ENCODE measurements around the gene DR1. TPM values are rescaled to one million over a fixed set of nuclear protein-coding genes. Genes with fewer than 3 reads are reported as not detected.
"Not testable (repeated sequence)": the region's sequence is repeated elsewhere in the genome, so short reads cannot be mapped to it uniquely, and the experiment has no call there.

The DR1 gene
- total RNA-seq, 1 donor, result 12.9 TPM

GRCh38 chr1:93374334-93375106 is 28.8 kb downstream of the DR1 start:
- no peak for DNase-seq (ENCODE audit: low read depth in 2 of 3, low spot score in 2 of 3)

- DNase-seq (ENCODE audit: low read depth in 2 of 3, low spot score in 2 of 3), result no peak
These were observed 38.9 kb downstream of the DR1 start for GRCh38 chr1:93384656-93385055.

DNA sequence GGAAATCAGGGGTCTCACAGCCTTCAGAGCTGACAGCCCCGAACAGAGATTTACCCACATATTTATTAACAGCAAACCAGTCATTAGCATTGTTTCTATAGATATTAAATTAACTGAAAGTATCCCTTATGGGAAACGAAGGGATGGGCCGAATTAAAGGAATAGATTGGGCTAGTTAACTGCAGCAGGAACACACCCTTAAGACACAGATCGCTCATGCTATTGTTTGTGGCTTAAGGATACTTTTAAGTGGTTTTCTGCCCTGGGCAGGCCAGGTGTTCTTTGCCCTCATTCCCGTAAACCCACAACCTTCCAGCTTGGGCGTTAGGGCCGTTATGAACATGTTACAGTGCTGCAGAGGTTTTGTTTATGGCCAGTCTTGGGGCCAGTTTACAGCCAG is 40.6 kb downstream of the DR1 start:
- not testable (repeated sequence) for DNase-seq (ENCODE audit: low read depth in 2 of 3, low spot score in 2 of 3)

GRCh38 chr1:93394514-93394913 is 48.8 kb downstream of the DR1 start:
- DNase-seq (ENCODE audit: low read depth in 2 of 3, low spot score in 2 of 3), result no peak

- DNase-seq (ENCODE audit: low read depth in 2 of 3, low spot score in 2 of 3), result no peak
These were observed 49.5 kb downstream of the DR1 start for GRCh38 chr1:93395195-93395594.

- DNase-seq (ENCODE audit: low read depth in 2 of 3, low spot score in 2 of 3), result no peak
These were observed 54.1 kb downstream of the DR1 start for GRCh38 chr1:93399781-93400180.

DNA sequence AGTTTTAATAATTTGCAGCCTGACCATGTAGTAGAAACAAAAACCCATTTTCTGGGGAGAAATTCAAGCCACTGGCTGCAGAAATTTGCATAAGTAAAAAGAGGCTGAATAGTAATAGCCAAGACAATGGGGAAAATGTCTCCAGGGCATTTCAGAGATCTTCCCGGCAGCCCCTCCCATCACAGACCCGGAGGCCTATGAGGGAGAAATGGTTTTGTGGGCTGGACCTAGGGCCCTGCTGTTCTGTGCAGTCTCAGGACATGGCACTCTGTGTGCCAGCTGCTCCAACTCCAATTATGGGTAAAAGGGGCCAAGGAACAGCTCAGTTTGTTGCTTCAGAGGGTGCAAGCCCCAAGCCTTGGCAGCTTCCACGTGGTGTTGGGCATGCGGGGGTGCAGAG is 62.5 kb downstream of the DR1 start:
- no peak for DNase-seq (ENCODE audit: low read depth in 2 of 3, low spot score in 2 of 3)

- DNase-seq (ENCODE audit: low read depth in 2 of 3, low spot score in 2 of 3), result no peak
These were observed 65.3 kb downstream of the DR1 start for GRCh38 chr1:93411000-93411399.

DNA sequence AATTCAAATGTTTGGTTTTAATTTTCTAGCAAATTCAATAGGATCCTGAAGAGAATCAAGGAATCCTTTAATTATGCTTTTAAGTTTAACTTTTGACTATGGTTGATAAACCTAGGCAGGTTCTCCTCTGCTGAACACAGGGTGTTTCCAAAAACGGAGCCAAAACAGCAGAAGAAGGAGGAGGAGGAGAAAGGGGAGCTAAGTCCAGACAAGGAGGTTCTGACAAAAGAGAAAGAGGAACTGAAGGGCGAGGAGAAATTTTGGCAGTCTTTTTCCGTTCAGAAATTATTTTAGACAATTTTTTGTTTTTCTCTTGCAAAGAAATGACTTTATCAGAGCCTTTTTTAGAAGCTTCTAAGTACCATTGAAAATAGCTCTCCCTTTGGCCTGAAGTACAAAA is 69.0 kb downstream of the DR1 start:
- DNase-seq (ENCODE audit: low read depth in 2 of 3, low spot score in 2 of 3), result peak in 1 of 3 donors; percentile 44

DNA sequence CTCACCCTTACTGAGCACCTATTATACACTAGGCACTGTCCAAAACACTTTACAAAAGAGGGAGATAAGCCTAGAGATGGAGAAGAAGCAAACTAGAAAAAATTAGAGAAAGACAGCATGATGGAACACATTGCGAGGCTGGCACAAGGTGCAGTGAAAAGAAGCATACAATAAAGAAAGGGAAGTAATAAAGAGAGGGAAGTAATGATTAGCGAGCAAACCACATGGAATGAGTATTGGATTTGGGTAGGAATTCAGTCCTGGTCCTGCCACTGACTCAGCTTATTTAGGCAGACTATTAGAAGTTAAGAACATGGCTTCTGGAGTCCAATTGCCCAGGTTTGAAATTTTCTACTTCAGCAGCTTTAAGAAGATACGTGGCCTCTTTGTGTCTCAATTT is 69.6 kb downstream of the DR1 start:
- DNase-seq (ENCODE audit: low read depth in 2 of 3, low spot score in 2 of 3), result peak in 1 of 3 donors; percentile 11

DNA sequence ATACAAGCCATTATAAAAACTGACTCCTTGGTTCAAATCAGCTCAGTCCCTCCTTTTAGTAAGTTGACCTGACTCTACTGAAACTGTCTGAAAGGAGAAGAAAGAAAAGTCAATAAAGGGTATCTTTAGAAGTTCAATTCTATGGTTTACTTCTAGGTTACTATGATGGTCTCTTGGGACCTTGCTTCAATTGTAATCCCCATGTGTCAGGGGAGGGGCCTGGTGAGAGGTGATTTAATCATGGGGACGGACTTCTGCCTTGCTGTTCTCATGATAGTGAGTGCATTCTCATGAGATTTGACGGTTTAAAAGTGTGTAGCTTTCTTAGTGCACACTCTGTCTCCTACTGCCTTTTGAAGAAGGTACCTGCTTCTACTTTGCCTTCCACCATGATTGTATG is 70.5 kb downstream of the DR1 start:
- no peak for DNase-seq (ENCODE audit: low read depth in 2 of 3, low spot score in 2 of 3)

Small RNA genes lying within 50 kb of the gene (small RNA-seq; reads per million reads assigned to genes)
- not detected for gene RF00019

Other genes starting within 250 kb of the DR1 start
- 30.4 TPM for gene TMED5, start 165.5 kb upstream of the DR1 start, total RNA-seq
- gene CCDC18, start 165.2 kb upstream of the DR1 start, total RNA-seq, result 4.0 TPM
- gene FNBP1L, start 102.2 kb downstream of the DR1 start, total RNA-seq, result 6.5 TPM

Data from hematopoietic multipotent progenitor cell (in vitro differentiated cells).